Activated T-cell treated with anti-CD3 and anti-CD28 coated beads, Interleukin-2, amount 50 U/mL, for 24 hours (primary cell): ENCODE data around the gene RSPO3.
"Not testable (repeated sequence)": the region's sequence is repeated elsewhere in the genome, so short reads cannot be mapped to it uniquely, and the experiment has no call there.

Source experiments
- DNase-seq: peaks from one replicate; pipeline ENCODE4 v3.0.0-alpha.2; 2020
- H3K27ac Mint-ChIP-seq: 2 replicates; pipeline ENCODE4 v1.8.0; 2020; ENCODE audit warnings: mild to moderate bottlenecking, mixed read lengths
- H3K27me3 Mint-ChIP-seq: 2 replicates; pipeline ENCODE4 v1.8.0; 2020; ENCODE audit warnings: mixed read lengths
- H3K36me3 Mint-ChIP-seq: 2 replicates; pipeline ENCODE4 v1.8.0; 2020; ENCODE audit warnings: low read depth, mixed read lengths
- H3K4me1 Mint-ChIP-seq: 2 replicates; pipeline ENCODE4 v1.8.0; 2020; ENCODE audit warnings: low read depth, mixed read lengths
- H3K4me3 Mint-ChIP-seq: 2 replicates; pipeline ENCODE4 v1.8.0; 2020; ENCODE audit warnings: mild to moderate bottlenecking, moderate library complexity, mixed read lengths
- H3K9me3 Mint-ChIP-seq: 2 replicates; pipeline ENCODE4 v1.8.0; 2020; ENCODE audit warnings: mixed read lengths

Gene RSPO3

DNA sequence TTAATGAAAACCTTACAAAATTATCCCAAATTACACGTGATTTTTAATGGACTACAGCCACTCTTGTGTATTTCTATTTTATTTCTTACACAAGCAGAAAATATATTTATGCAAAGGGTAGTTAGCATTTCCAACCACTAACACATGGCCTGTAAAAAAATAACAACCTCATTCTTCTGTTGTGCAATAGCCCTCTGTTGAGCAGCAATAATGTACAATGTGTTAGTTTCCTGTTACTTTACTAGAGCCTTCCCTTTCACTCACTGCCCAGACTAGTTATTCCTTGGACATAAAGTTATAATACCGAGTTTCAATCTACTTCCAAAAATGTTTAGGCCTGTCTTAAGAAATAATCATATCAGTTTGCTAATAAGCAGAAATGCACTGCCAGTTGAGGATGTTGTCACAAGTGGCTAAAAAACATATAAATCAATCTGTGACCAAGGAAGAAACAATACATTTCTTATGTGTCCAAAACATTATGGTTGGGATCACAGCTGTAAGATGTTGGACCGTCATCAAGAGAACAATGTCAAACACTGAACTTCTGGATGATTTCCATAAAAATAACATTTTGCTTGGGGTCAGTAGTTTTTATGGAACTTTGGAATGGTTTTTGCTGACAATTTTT is 74.6 kb downstream of the RSPO3 start:
- Mint-ChIP-seq H3K27ac (no peak overlapping the region), H3K27me3 (peaks cover 3% of the 10 kb centered on the region), H3K4me1 (no peaks in the 10 kb centered on the region), H3K9me3 (no peaks in the 10 kb centered on the region), H3K4me3 (no peak overlapping the region), H3K36me3 (no peaks in the 10 kb centered on the region)
- DNase-seq: no peak

DNA sequence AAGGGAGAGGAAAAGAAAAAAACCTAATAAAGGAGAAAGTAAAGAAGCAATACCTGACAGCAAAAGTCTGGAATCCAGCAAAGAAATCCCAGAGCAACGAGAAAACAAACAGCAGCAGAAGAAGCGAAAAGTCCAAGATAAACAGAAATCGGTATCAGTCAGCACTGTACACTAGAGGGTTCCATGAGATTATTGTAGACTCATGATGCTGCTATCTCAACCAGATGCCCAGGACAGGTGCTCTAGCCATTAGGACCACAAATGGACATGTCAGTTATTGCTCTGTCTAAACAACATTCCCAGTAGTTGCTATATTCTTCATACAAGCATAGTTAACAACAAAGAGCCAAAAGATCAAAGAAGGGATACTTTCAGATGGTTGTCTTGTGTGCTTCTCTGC is 77.4 kb downstream of the RSPO3 start:
- Mint-ChIP-seq H3K27ac (no peak overlapping the region), H3K27me3 (peaks cover 12% of the 10 kb centered on the region), H3K9me3 (no peaks in the 10 kb centered on the region), H3K4me3 (no peak overlapping the region), H3K36me3 (no peaks in the 10 kb centered on the region), H3K4me1 (no peaks in the 10 kb centered on the region)
- DNase-seq: no peak

DNA sequence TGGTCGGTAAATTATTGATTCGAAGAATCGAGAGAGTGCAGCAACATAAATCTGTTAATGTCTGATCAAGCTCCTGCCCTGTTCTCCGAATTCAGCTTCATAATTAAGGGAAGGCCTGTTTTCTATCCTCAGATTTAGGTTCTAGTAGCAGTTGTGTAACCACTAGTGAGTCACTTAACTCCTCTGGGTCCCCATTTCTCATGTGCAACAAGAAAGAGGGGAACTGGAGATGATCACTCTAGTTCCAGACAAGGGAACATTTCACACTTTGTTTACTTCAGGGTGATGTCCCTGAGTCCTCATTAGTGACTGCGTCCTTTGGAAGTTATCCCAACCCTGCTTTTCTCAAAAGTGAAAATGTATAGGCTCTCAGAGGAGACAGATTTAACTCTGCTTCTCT is 80.1 kb downstream of the RSPO3 start:
- H3K4me1 Mint-ChIP-seq: no peaks in the 10 kb centered on the region
- no peak overlapping the region for H3K27ac Mint-ChIP-seq
- no peak for DNase-seq
- H3K27me3 Mint-ChIP-seq: peaks cover 24% of the 10 kb centered on the region
- H3K36me3 Mint-ChIP-seq: no peaks in the 10 kb centered on the region
- H3K4me3 Mint-ChIP-seq: no peak overlapping the region
- H3K9me3 Mint-ChIP-seq: no peaks in the 10 kb centered on the region

DNA sequence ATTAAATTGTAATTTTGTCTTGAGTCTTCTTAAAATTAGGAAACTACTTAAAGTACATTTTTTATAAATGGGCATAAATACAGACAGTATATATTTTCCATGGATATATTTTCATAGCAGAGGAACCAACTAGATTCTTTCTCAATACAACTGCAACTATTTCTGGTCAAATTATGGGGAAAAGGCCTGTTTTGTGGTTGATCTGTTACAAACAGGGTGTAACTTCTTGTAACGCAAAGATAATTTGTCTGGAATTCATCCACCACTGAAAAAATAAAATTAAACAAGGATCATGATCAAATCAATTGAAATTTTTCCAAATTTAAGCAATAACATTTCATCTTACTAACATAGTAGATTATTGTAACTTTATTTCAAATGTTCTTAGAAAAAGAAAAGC is 81.0 kb downstream of the RSPO3 start:
- no peak for DNase-seq
- Mint-ChIP-seq H3K27me3 (peaks cover 27% of the 10 kb centered on the region), H3K9me3 (no peaks in the 10 kb centered on the region), H3K4me1 (no peaks in the 10 kb centered on the region), H3K36me3 (no peaks in the 10 kb centered on the region), H3K4me3 (no peak overlapping the region), H3K27ac (no peak overlapping the region)

DNA sequence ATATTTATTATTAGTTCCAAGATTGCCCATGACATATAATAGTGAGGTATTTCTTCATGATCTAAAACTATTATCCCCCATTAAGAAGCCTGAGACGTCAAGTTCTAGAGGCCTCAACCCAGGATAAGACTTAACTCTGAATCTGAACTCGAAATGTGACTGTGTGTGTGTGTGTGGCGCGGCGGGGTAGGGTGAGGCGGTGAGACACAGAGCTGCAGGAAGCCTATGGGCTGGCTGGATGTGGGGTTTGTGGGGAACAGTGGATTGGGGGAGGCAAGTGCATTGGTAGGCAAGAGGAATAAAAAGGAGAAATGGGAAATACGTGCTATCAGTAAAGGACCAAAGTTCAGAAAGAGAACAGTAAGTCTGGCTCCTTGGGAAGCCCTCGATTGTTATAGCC is 81.6 kb downstream of the RSPO3 start:
- Mint-ChIP-seq H3K36me3 (no peaks in the 10 kb centered on the region), H3K4me1 (no peaks in the 10 kb centered on the region), H3K9me3 (no peaks in the 10 kb centered on the region), H3K4me3 (no peak overlapping the region), H3K27me3 (peaks cover 31% of the 10 kb centered on the region), H3K27ac (no peak overlapping the region)
- DNase-seq: no peak

DNA sequence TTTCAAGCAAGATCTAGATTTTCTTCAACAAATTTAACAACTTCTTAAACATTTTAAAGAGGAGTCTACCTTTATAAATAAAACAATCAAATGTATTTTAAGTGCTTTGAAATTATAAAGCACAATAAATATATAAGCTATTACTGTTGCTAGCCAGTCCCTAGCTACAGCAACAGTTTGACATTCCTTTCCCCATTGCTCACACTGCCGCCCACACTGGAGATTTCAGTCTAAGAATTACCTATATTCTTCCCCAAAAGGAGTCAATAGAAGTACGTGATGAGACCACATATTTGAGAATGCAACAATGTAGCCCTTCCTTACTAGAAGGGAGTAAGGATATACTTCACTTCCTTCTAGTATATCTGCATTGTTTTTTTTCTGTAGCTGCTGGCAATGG is 82.8 kb downstream of the RSPO3 start:
- Mint-ChIP-seq H3K27me3 (peaks cover 31% of the 10 kb centered on the region), H3K36me3 (no peaks in the 10 kb centered on the region), H3K4me3 (no peak overlapping the region), H3K4me1 (no peaks in the 10 kb centered on the region), H3K27ac (no peak overlapping the region), H3K9me3 (no peaks in the 10 kb centered on the region)
- DNase-seq: no peak

DNA sequence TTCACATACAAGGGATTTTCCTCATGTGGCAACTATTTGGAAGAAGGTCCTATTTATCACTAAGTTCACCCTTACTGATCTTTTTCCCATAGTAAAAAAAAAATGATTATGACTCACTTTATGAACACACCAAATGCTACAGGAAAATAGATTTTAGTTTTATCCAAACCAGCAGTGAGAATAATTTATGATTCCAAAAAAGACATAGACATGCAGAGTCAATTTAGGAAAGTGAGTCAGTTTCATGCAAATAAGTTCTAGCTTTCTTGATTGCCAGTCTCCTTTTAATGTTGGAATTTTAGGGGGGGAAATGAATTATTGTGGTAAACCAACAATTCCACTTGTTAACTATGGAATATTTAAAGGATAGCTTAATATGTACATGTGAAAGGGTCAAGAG is 84.2 kb downstream of the RSPO3 start:
- no peaks in the 10 kb centered on the region for H3K9me3 Mint-ChIP-seq
- no peak for DNase-seq
- H3K27ac Mint-ChIP-seq: no peak overlapping the region
- H3K4me1 Mint-ChIP-seq: no peaks in the 10 kb centered on the region
- H3K27me3 Mint-ChIP-seq: peaks cover 35% of the 10 kb centered on the region
- no peak overlapping the region for H3K4me3 Mint-ChIP-seq
- no peaks in the 10 kb centered on the region for H3K36me3 Mint-ChIP-seq

DNA sequence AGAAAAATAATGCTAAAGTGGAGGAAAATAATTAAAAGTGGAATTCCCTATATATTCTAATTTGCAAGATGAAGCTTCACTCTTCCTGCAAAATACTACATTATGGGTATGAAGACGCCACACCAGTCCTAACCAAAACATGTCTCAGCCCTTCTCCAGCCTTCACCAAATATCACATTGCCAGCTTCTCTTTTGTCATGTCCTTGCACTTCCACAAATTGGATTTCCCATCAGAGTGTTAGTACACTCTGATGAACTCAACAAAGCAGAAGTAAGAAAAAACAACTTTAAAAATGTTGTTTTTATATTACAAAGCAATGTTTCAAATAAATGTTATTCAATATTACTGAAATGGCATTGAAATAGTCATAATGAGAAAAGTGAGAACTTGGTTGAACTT is 85.8 kb downstream of the RSPO3 start:
- Mint-ChIP-seq H3K9me3 (no peaks in the 10 kb centered on the region), H3K36me3 (no peaks in the 10 kb centered on the region), H3K27me3 (peaks cover 44% of the 10 kb centered on the region), H3K4me1 (no peaks in the 10 kb centered on the region), H3K27ac (no peak overlapping the region), H3K4me3 (no peak overlapping the region)
- DNase-seq: no peak

DNA sequence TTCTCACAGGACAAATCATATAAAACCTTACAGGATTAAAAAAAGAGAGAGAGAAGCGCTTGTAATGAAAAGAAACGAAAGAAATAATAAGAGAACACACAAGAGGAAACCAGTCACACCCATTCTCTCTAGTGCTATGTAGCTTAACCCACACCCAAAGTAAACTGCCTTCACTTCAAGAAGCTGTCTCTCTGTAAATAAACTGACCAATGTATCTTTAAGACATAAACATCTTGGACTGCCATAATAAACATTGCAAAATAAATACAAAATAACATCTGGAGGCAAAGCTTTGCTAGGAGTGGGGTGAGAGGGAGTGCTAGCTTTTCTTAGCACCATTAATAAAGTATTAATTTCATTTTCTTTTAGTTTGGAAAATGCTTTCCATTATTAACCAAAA is 86.6 kb downstream of the RSPO3 start:
- no peak overlapping the region for H3K4me3 Mint-ChIP-seq
- peaks cover 44% of the 10 kb centered on the region for H3K27me3 Mint-ChIP-seq
- H3K36me3 Mint-ChIP-seq: no peaks in the 10 kb centered on the region
- no peaks in the 10 kb centered on the region for H3K4me1 Mint-ChIP-seq
- no peak overlapping the region for H3K27ac Mint-ChIP-seq
- no peak for DNase-seq
- no peaks in the 10 kb centered on the region for H3K9me3 Mint-ChIP-seq

DNA sequence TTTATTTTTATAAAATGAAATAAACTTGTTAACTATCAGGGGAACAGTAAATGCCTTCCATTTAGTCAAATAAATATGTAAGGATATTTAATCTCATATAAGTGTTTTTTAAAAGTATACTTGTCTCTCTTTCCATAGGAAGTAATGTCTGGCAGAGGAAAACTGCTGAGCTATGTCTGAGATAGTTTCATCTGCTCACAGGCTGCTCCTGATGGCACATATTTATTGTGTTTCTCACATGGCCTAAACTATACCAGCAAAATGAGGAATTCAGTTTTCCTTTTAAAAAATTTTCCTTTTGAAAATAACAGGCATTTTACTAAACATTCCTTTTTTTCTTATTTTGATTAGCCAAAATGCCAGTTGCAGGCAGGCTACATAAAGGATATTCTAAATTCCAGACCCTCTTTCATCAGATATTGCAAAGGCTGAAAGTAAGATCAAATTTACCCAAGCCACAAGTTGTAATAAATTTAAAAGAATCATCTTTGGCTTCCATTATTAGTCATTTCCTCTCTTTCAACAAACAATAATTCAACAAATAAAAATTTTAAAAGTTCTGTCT is 88.1 kb downstream of the RSPO3 start:
- Mint-ChIP-seq H3K27me3 (peaks cover 48% of the 10 kb centered on the region), H3K4me3 (no peak overlapping the region), H3K4me1 (no peaks in the 10 kb centered on the region), H3K36me3 (no peaks in the 10 kb centered on the region), H3K9me3 (no peaks in the 10 kb centered on the region), H3K27ac (no peak overlapping the region)
- DNase-seq: no peak

DNA sequence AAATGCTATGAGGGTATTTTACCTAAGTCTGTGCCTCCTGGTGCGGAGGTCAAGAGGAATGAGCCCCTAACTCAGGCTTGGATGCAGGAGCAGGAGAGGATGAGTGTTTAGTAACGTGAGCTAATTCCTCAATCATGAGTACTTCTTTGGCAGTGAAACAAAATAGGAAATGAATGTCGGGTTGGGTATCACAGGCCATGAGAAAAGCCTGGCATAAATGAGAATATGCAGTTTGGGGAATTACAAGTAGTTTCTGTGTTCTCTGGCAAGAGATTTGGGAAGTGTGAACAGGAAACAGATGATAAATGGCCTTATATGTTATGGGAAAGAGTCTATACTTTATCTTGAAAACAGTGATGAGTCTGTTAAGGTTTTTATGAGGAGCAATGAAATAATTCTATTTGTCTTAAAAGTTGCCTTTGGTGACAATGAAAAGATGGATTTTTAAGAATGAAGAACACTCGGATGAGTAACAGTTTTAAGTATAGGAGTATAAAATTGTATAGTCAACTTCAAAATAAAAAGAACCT is 89.2 kb downstream of the RSPO3 start:
- Mint-ChIP-seq H3K9me3 (no peaks in the 10 kb centered on the region), H3K4me3 (no peak overlapping the region), H3K36me3 (no peaks in the 10 kb centered on the region), H3K4me1 (no peaks in the 10 kb centered on the region), H3K27me3 (peaks cover 52% of the 10 kb centered on the region), H3K27ac (no peak overlapping the region)
- DNase-seq: no peak

DNA sequence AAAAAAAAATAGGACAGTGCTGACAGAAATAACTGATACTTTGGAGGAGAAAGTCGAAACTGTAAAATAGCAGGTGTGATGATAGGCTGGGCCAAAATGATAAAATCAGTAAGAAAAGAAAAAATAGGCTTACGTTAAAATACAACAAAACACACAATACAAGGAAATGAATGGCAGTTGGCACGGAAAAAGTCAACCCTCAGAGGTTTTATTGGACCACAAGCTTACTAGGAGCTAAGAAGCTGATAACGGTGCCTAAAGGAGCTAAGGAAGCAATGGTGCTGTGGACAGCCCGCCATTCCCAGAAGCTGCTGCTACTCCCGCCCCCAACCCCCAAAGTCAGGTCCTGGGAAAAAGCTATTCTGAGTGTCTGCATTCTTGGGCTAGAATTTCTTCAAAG is 92.3 kb downstream of the RSPO3 start:
- no peaks in the 10 kb centered on the region for H3K4me1 Mint-ChIP-seq
- no peak for DNase-seq
- H3K4me3 Mint-ChIP-seq: no peak overlapping the region
- H3K9me3 Mint-ChIP-seq: no peaks in the 10 kb centered on the region
- no peaks in the 10 kb centered on the region for H3K36me3 Mint-ChIP-seq
- H3K27me3 Mint-ChIP-seq: peaks cover 42% of the 10 kb centered on the region
- H3K27ac Mint-ChIP-seq: no peak overlapping the region

DNA sequence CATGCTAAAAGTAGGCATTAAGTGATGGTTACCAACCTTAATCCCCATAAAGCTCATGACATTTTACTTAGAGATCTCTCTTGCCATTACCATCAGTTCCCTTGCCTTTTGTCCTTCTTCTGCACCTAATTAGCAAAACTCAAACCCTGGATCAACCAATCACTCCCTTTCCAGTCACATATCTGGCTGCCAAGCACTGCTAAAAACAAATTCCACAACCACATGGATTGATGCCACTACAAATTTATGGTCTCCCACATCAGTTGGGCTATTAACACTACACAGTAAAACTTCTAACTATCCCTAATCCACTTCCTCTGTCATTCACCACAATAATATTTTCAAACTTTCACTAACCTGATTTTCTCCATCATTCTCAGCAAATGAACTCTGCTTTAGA is 93.9 kb downstream of the RSPO3 start:
- H3K36me3 Mint-ChIP-seq: no peaks in the 10 kb centered on the region
- H3K4me3 Mint-ChIP-seq: no peak overlapping the region
- peaks cover 44% of the 10 kb centered on the region for H3K27me3 Mint-ChIP-seq
- H3K4me1 Mint-ChIP-seq: no peaks in the 10 kb centered on the region
- no peak overlapping the region for H3K27ac Mint-ChIP-seq
- H3K9me3 Mint-ChIP-seq: no peaks in the 10 kb centered on the region
- no peak for DNase-seq

DNA sequence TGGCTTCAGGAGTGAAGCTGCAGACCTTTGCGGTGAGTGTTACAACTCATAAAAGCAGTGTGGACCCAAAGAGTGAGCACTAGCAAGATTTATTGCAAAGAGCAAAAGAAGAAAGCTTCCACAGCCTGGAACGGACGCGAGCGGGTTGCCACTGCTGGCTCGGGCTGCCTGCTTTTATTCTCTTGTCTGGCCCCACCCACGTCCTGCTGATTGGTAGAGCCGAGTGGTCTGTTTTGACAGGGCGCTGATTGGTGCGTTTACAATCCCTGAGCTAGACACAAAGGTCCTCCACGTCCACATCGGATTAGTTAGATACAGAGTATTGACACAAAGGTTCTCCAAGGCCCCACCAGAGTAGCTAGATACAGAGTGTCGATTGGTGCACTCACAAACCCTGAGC is 95.6 kb downstream of the RSPO3 start:
- DNase-seq, H3K27ac Mint-ChIP-seq, H3K4me1 Mint-ChIP-seq, H3K4me3 Mint-ChIP-seq, H3K36me3 Mint-ChIP-seq, H3K9me3 Mint-ChIP-seq: not testable (repeated sequence)
- peaks cover 32% of the 10 kb centered on the region for H3K27me3 Mint-ChIP-seq

DNA sequence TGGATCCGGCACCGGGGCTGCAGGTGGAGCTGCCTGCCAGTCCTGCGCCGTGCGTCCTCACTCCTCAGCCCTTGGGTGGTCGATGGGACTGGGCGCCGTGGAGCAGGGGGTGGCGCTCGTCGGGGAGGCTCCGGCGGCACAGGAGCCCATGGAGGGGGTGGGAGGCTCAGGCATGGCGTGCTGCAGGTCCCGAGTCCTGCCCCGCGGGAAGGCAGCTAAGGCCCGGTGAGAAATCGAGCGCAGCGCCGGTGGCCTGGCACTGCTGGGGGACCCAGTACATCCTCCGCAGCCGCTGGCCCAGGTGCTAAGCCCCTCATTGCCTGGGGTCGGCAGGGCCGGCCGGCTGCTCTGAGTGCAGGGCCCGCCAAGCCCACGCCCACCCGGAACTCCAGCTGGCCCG is 96.1 kb downstream of the RSPO3 start:
- H3K4me3 Mint-ChIP-seq, H3K9me3 Mint-ChIP-seq, DNase-seq, H3K27ac Mint-ChIP-seq, H3K36me3 Mint-ChIP-seq, H3K4me1 Mint-ChIP-seq: not testable (repeated sequence)
- H3K27me3 Mint-ChIP-seq: peaks cover 35% of the 10 kb centered on the region

DNA sequence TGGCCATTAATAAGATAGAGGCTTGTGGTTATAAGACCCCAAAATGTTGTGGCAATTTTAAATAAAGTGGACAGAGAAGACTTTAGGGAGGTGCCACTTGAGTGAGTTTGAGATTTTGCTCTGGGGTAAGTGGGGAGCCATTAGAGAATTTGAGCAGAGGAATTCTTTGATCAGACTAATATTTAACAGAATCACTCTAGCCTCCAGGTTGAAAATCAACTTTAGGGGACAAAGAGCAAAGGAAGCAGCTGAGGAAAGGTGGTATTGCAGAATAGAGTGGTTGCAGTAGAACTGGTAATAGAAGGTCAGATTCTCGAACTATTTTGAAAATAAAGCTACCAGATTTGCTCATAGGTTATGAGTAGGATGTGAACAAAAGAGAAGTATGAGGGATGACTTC is 97.5 kb downstream of the RSPO3 start:
- H3K4me3 Mint-ChIP-seq: no peak overlapping the region
- H3K36me3 Mint-ChIP-seq: no peaks in the 10 kb centered on the region
- no peaks in the 10 kb centered on the region for H3K4me1 Mint-ChIP-seq
- peaks cover 42% of the 10 kb centered on the region for H3K27me3 Mint-ChIP-seq
- DNase-seq: no peak
- H3K9me3 Mint-ChIP-seq: no peaks in the 10 kb centered on the region
- H3K27ac Mint-ChIP-seq: no peak overlapping the region
